ENCODE data around the gene RFT1. TPM values are rescaled to one million over a fixed set of nuclear protein-coding genes. Genes with fewer than 3 reads are reported as not detected.

Gene RFT1
- total and polyA plus RNA-seq, 10 donors, result 6.0 to 25.6 (median 15.4) TPM

GRCh38 chr3:53073553-53074365 is 56.5 kb downstream of the RFT1 start:
- Histone ChIP-seq H3K4me3 (peak overlapping the region in 7 of 8 donors; percentile 61 to 86 (median 77)), H3K4me1 (peaks cover 0 to 25% (median 20%) of the 10 kb centered on the region in 6 donors), H3K9me3 (no peaks in the 10 kb centered on the region), H3K36me3 (peaks cover 0 to 10% (median 0%) of the 10 kb centered on the region in 6 donors), H3K27ac (peak overlapping the region in 7 of 8 donors; percentile 55 to 82 (median 79)), H3K27me3 (replicated peaks in 1 of 7) (no peaks in the 10 kb centered on the region)
- no peak for TF ChIP-seq CTCF (IDR thresholded peaks at IDR 0.05 in 8 of 11, conservative IDR thresholded peaks at IDR 0.05 in 3 of 11)
- no peak for TF ChIP-seq POLR2AphosphoS5 (IDR thresholded peaks at IDR 0.05)
- TF ChIP-seq POLR2A (IDR thresholded peaks at IDR 0.05), result no peak
- WGBS, 5 donors, result 71 to 84% (median 75%) methylated on average over 14 to 17 of the region's 17 CpGs
- intact Hi-C loops (cut with DNase I; ENCODE audit: low total_unique reads), result no loop called here
- DNase-seq, result peak; percentile 65

GRCh38 chr3:53072653-53073552 is 57.3 kb downstream of the RFT1 start:
- Histone ChIP-seq H3K9me3 (no peaks in the 10 kb centered on the region), H3K4me3 (peak overlapping the region; percentile 55 to 86 (median 76)), H3K27me3 (replicated peaks in 1 of 7) (no peaks in the 10 kb centered on the region), H3K4me1 (peaks cover 0 to 25% (median 20%) of the 10 kb centered on the region in 6 donors), H3K36me3 (peaks cover 0 to 8% (median 0%) of the 10 kb centered on the region in 6 donors), H3K27ac (peak overlapping the region; percentile 41 to 82 (median 74))
- intact Hi-C loops (cut with DNase I; ENCODE audit: low total_unique reads), result no loop called here
- WGBS, 5 donors, result 1 to 6% (median 2%) methylated on average over 24 to 32 of the region's 32 CpGs
- peak; percentile 96 for DNase-seq
- TF ChIP-seq CTCF (IDR thresholded peaks at IDR 0.05 in 8 of 11, conservative IDR thresholded peaks at IDR 0.05 in 3 of 11) (peak; percentile 85 to 97 (median 95)), POLR2A (IDR thresholded peaks at IDR 0.05) (no peak), POLR2AphosphoS5 (IDR thresholded peaks at IDR 0.05) (peak; percentile 49 to 77 (median 54))

DNA sequence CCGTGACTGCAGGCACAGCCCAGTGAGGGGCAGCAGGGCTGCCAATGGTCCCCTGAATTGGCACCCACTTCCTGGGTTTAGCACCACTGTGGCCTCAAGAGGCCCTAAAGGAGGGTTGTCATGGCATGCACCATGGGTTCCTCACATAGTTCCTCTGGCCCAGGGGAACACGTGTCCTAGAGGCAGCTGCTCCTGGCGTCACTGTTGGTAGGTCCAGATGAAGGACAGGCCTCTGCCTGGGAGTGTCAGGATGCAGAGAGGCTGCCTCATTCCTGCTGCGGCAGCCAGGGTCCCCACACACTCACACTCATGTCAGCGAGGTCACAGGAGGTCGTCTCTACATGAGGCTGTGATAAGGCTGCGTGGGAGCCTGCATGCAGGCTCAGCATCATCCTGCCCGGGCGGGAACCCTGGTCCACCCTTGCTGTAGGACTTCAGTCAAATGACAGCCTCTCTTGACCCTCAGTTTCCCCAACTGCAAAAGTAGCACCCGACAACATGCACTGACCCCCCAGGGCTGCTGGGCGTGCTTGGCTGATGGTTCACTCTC is 58.3 kb downstream of the RFT1 start:
- peaks cover 0 to 25% (median 20%) of the 10 kb centered on the region in 6 donors for H3K4me1 ChIP-seq
- WGBS, 5 donors, result 80 to 100% (median 87%) methylated on average over 8 to 11 of the region's 11 CpGs
- DNase-seq, result peak; percentile 73
- H3K27ac ChIP-seq, result peak overlapping the region in 3 of 8 donors; percentile 79 to 82 (median 81)
- no peaks in the 10 kb centered on the region for H3K27me3 ChIP-seq (replicated peaks in 1 of 7)
- intact Hi-C loops (cut with DNase I; ENCODE audit: low total_unique reads), result no loop called here
- peak overlapping the region in 3 of 8 donors; percentile 77 to 86 (median 78) for H3K4me3 ChIP-seq
- H3K36me3 ChIP-seq, result no peaks in the 10 kb centered on the region
- no peaks in the 10 kb centered on the region for H3K9me3 ChIP-seq
- TF ChIP-seq POLR2A (IDR thresholded peaks at IDR 0.05) (no peak), POLR2AphosphoS5 (IDR thresholded peaks at IDR 0.05) (no peak), CTCF (IDR thresholded peaks at IDR 0.05 in 8 of 11, conservative IDR thresholded peaks at IDR 0.05 in 3 of 11) (no peak)

Data from spleen (tissue), 11 donors.